ENCODE results near the gene AGPAT4. TPM values are rescaled to one million over a fixed set of nuclear protein-coding genes. Genes with fewer than 3 reads are reported as not detected.

Gene AGPAT4
- total and polyA plus RNA-seq, 2 of the 13 experiments (the other 11 are each of a cell fraction or from before 2014, with no cell fraction given): 0.07 to 0.13 TPM

- no peak for TF ChIP-seq IKZF4 (CRISPR knock-in tag; IDR thresholded peaks at IDR 0.05; ENCODE audit: borderline replicate concordance, low read depth, not compliant biosample characterization)
- TF ChIP-seq TIGD3 (CRISPR knock-in tag; IDR thresholded peaks at IDR 0.05; ENCODE audit: borderline replicate concordance): no peak
- TF ChIP-seq ARID4A (CRISPR knock-in tag; IDR thresholded peaks at IDR 0.05; ENCODE audit: borderline replicate concordance): no peak
- TF ChIP-seq, protein P1, sequence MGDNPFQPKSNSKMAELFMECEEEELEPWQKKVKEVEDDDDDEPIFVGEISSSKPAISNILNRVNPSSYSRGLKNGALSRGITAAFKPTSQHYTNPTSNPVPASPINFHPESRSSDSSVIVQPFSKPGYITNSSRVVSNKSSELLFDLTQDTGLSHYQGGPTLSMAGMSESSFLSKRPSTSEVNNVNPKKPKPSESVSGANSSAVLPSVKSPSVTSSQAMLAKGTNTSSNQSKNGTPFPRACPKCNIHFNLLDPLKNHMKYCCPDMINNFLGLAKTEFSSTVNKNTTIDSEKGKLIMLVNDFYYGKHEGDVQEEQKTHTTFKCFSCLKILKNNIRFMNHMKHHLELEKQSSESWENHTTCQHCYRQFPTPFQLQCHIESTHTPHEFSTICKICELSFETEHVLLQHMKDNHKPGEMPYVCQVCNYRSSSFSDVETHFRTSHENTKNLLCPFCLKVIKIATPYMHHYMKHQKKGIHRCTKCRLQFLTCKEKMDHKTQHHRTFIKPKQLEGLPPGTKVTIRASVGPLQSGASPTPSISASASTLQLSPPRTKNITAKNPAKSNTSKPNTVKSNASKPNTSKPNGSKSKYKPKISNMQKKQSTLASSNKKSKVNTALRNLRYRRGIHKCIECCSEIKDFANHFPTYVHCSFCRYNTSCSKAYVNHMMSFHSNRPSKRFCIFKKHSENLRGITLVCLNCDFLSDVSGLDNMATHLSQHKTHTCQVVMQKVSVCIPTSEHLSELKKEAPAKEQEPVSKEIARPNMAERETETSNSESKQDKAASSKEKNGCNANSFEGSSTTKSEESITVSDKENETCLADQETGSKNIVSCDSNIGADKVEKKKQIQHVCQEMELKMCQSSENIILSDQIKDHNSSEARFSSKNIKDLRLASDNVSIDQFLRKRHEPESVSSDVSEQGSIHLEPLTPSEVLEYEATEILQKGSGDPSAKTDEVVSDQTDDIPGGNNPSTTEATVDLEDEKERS (CRISPR knock-in tag; IDR thresholded peaks at IDR 0.05): no peak
Measured at GRCh38 chr6:161245363-161245762, 28.5 kb downstream of the AGPAT4 start (continued).

Measured in HepG2 (cell line).